GM19023 (cell line): Measurements from ENCODE around the gene VPS54.

Experiments
- ATAC-seq: cut with Tn5 transposase; IDR thresholded peaks from one replicate; pipeline ENCODE4 v1.9.1; 2021; ENCODE audit warnings: mild to moderate bottlenecking, moderate library complexity; ENCODE audit not compliant: unreplicated experiment

VPS54 gene

GRCh38 chr2:63846487-63846886 lies 172.7 kb downstream of the VPS54 start:
- ATAC-seq = no peak

GRCh38 chr2:63845866-63846265 lies 173.4 kb downstream of the VPS54 start:
- ATAC-seq = no peak

GRCh38 chr2:63844616-63845015 lies 174.6 kb downstream of the VPS54 start:
- ATAC-seq = no peak

GRCh38 chr2:63843791-63844190 lies 175.4 kb downstream of the VPS54 start:
- ATAC-seq = no peak

- ATAC-seq = no peak
These were observed 176.1 kb downstream of the VPS54 start for GRCh38 chr2:63843093-63843492.

- no peak for ATAC-seq
These were observed 176.8 kb downstream of the VPS54 start for GRCh38 chr2:63842149-63843061.
